Measurements from ENCODE around the gene JHY. TPM values are rescaled to one million over a fixed set of nuclear protein-coding genes. Genes with fewer than 3 reads are reported as not detected.

Gene JHY
- total RNA-seq, 1 experiment from 2014 or later: 0.79 TPM

DNA sequence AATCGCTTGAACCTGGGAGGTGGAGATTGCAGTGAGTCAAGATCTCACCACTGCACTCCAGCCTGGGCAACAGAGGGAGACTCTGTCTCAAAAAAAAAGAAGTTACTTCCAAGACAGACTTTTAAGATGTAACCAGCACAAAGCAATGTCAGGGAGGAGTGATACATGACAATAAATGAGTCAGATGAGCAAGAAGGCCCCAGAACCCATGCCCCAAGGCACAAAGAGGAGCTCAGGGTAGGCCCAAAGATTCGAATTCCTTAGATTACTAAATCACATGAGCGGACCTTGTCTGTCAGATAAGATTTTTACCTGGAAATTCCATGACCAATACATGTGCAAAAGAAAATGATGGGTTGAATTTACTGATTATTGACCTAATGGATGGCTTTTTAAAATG lies 10.5 kb upstream of the JHY start:
- no peak for DNase-seq
- H3K23me2 ChIP-seq (ENCODE audit: insufficient read length, low read depth, low read length, poor library complexity, severe bottlenecking): no peaks in the 10 kb centered on the region
- no peak overlapping the region for H3K23ac ChIP-seq (ENCODE audit: insufficient read length, low read depth, low read length)
- Mint-ChIP-seq H3K27ac (no peak overlapping the region; a peak in 1 of 7 replicates), H3K36me3 (ENCODE audit: insufficient read depth in 1 of 3, low read depth in 3 of 3) (no peaks in the 10 kb centered on the region), H3K4me1 (peaks cover 0 to 4% of the 10 kb centered on the region in 2 experiments; a peak in 2 of 4 replicates), H3K4me3 (peak overlapping the region in 1 of 2 experiments; percentile 16; a peak in 1 of 5 replicates), H3K9me3 (no peaks in the 10 kb centered on the region), H3K27me3 (ENCODE audit: low read depth) (no peaks in the 10 kb centered on the region)
- no peaks in the 10 kb centered on the region for H3K27me3 ChIP-seq (ENCODE audit: insufficient read depth, low read length)
- H2BK20ac ChIP-seq (ENCODE audit: low read depth, low read length, poor library complexity, severe bottlenecking): no peak overlapping the region
- TF ChIP-seq, protein P1, sequence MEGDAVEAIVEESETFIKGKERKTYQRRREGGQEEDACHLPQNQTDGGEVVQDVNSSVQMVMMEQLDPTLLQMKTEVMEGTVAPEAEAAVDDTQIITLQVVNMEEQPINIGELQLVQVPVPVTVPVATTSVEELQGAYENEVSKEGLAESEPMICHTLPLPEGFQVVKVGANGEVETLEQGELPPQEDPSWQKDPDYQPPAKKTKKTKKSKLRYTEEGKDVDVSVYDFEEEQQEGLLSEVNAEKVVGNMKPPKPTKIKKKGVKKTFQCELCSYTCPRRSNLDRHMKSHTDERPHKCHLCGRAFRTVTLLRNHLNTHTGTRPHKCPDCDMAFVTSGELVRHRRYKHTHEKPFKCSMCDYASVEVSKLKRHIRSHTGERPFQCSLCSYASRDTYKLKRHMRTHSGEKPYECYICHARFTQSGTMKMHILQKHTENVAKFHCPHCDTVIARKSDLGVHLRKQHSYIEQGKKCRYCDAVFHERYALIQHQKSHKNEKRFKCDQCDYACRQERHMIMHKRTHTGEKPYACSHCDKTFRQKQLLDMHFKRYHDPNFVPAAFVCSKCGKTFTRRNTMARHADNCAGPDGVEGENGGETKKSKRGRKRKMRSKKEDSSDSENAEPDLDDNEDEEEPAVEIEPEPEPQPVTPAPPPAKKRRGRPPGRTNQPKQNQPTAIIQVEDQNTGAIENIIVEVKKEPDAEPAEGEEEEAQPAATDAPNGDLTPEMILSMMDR (conservative IDR thresholded peaks at IDR 0.05): no peak
- no peaks in the 10 kb centered on the region for H3K9me3 ChIP-seq (ENCODE audit: control insufficient read depth, low read depth, low read length)
- H2BK5ac ChIP-seq (ENCODE audit: insufficient read length, low read length): no peak overlapping the region
- no peak overlapping the region for H4K91ac ChIP-seq (ENCODE audit: insufficient read length, low read depth, low read length)
- H3K9ac ChIP-seq (ENCODE audit: extremely low read depth, insufficient read length, low read length): no peak overlapping the region
- H2BK15ac ChIP-seq (ENCODE audit: low read depth, low read length): no peak overlapping the region
- H3K27ac ChIP-seq (ENCODE audit: insufficient read length, low read depth, low read length): no peak overlapping the region
- no peaks in the 10 kb centered on the region for H3K4me1 ChIP-seq (ENCODE audit: insufficient read depth, low read length)
- no peak overlapping the region for H2BK12ac ChIP-seq (ENCODE audit: insufficient read length, low read depth, low read length)
- no peak overlapping the region for H2AFZ ChIP-seq (ENCODE audit: low read length)
- WGBS (ENCODE audit: extremely low coverage, insufficient read length, low lambda C conversion rate): no CpG with 5 or more reads among the region's 3 CpGs
- no peak overlapping the region for H3K56ac ChIP-seq (ENCODE audit: insufficient read length, low read depth, low read length)
- H3K18ac ChIP-seq (ENCODE audit: insufficient read length, low read depth, low read length): no peak overlapping the region
- H3K4me2 ChIP-seq (ENCODE audit: insufficient read depth, insufficient read length, low read length): no peak overlapping the region
- no peak overlapping the region for H3K14ac ChIP-seq (ENCODE audit: insufficient read depth, low read length)
- H3T11ph ChIP-seq (ENCODE audit: low read length): no peak overlapping the region
- H3K79me1 ChIP-seq (ENCODE audit: insufficient read depth, low read depth, low read length, poor library complexity, severe bottlenecking): no peaks in the 10 kb centered on the region
- no peaks in the 10 kb centered on the region for H3K79me2 ChIP-seq (ENCODE audit: insufficient read depth, low read length)
- no peak overlapping the region for H2BK120ac ChIP-seq (ENCODE audit: low read depth, low read length, poor library complexity, severe bottlenecking)
- no peak overlapping the region for H4K8ac ChIP-seq (replicated peaks; ENCODE audit: insufficient read length, low read depth, low read length)
- no peak overlapping the region for H3K4ac ChIP-seq (ENCODE audit: low read depth, low read length)
- no peak overlapping the region for H2AK5ac ChIP-seq (ENCODE audit: insufficient read length, low read length)
- H4K5ac ChIP-seq (ENCODE audit: insufficient read length, low read depth, low read length): no peak overlapping the region
- H4K20me1 ChIP-seq (ENCODE audit: control insufficient read depth, insufficient read depth, insufficient read length): no peaks in the 10 kb centered on the region
